VCaP (cell line): Measurements from ENCODE around the gene SDK1.

Experiments used
- H3K27ac ChIP-seq: fragments of 450-650 bp; 2 replicates; pipeline ENCODE4 v1.5.1; 2017
- CTCF ChIP-seq: fragments of 450-650 bp; conservative IDR thresholded peaks from 2 replicates; pipeline ENCODE4 v1.5.1; 2017; ENCODE audit warnings: mild to moderate bottlenecking, moderate library complexity

Gene SDK1

GRCh38 chr7:3446786-3447185 is 145.7 kb downstream of the SDK1 start:
- no peak for TF ChIP-seq CTCF
- H3K27ac ChIP-seq: no peak overlapping the region

GRCh38 chr7:3451701-3452100 is 150.6 kb downstream of the SDK1 start:
- no peak overlapping the region for H3K27ac ChIP-seq
- TF ChIP-seq CTCF: no peak

- H3K27ac ChIP-seq: no peak overlapping the region
- TF ChIP-seq CTCF: no peak
Measured at GRCh38 chr7:3453398-3453797, 152.3 kb downstream of the SDK1 start.

GRCh38 chr7:3455806-3456595 is 154.9 kb downstream of the SDK1 start:
- no peak overlapping the region for H3K27ac ChIP-seq
- TF ChIP-seq CTCF: no peak

GRCh38 chr7:3459111-3459510 is 158.1 kb downstream of the SDK1 start:
- TF ChIP-seq CTCF: no peak
- no peak overlapping the region for H3K27ac ChIP-seq

- H3K27ac ChIP-seq: no peak overlapping the region
- TF ChIP-seq CTCF: no peak
Measured at GRCh38 chr7:3461923-3462322, 160.9 kb downstream of the SDK1 start.

- H3K27ac ChIP-seq: no peak overlapping the region
- no peak for TF ChIP-seq CTCF
Measured at GRCh38 chr7:3463696-3464095, 162.6 kb downstream of the SDK1 start.
